Measurements from ENCODE around the gene TSPAN15.

GRCh38 chr10:69474742-69475432 lies 23.6 kb downstream of the TSPAN15 start:
- TF ChIP-seq ZNF600 (tag by site-specific recombination; IDR thresholded peaks at IDR 0.05) = no peak
- TF ChIP-seq ZNF292 (tag by site-specific recombination; IDR thresholded peaks at IDR 0.05; ENCODE audit: borderline replicate concordance, low read depth) = no peak
- no peak for TF ChIP-seq PRDM2 (tag by site-specific recombination; IDR thresholded peaks at IDR 0.05; ENCODE audit: borderline replicate concordance)
- TF ChIP-seq CTCF (tag by site-specific recombination; IDR thresholded peaks at IDR 0.05) = no peak
